Renal pelvis (tissue), 3 donors: Measurements from ENCODE around the gene PDCD11. TPM values are rescaled to one million over a fixed set of nuclear protein-coding genes. Genes with fewer than 3 reads are reported as not detected.

Experiments
- polyA plus RNA-seq, 3 donors: library from polyadenylated mRNA; unstranded; fragments of 120-200 nt; gene quantifications; one replicate each; pipeline ENCODE4 v1.2.1, GENCODE V29; 2013; ENCODE audit not compliant: insufficient read length in 3 of 3

The PDCD11 gene
- polyA plus RNA-seq, 3 donors: 35.9 to 44.9 (median 42.7) TPM

Other genes with a start within 250 kb of the PDCD11 start
- 100 to 1,000 TPM in 2 of 3 donors, 10 to 100 TPM in 1; 83.5 to 125 (median 112) TPM for gene NT5C2, start 203.4 kb upstream of the PDCD11 start, polyA plus RNA-seq
- gene RPEL1, start 150.7 kb upstream of the PDCD11 start, polyA plus RNA-seq: under 1 TPM in 2 of 3 donors, not detected in 1; 0.11 to 0.21 TPM
- gene INA, start 119.5 kb upstream of the PDCD11 start, polyA plus RNA-seq: 1 to 10 TPM in 1 of 3 donors, under 1 TPM in 2; 0.18 to 1.2 (median 0.31) TPM
- gene PCGF6, start 45.5 kb upstream of the PDCD11 start, polyA plus RNA-seq: 10 to 100 TPM; 11.8 to 13.6 (median 12.3) TPM
- 1 to 10 TPM; 6.9 to 8.1 (median 7.9) TPM for gene TAF5, start 28.6 kb upstream of the PDCD11 start, polyA plus RNA-seq
- 100 to 1,000 TPM; 196 to 243 (median 202) TPM for gene ATP5MK, start 151 bp upstream of the PDCD11 start, polyA plus RNA-seq
- gene CALHM2, start 55.7 kb downstream of the PDCD11 start, polyA plus RNA-seq: 10 to 100 TPM; 12.9 to 14.4 (median 14.3) TPM
- gene CALHM1, start 62.3 kb downstream of the PDCD11 start, polyA plus RNA-seq: under 1 TPM in 2 of 3 donors, not detected in 1; 0.06 to 0.14 TPM
- gene CALHM3, start 82.6 kb downstream of the PDCD11 start, polyA plus RNA-seq: not detected
- gene NEURL1, start 97.1 kb downstream of the PDCD11 start, polyA plus RNA-seq: 1 to 10 TPM; 1.9 to 2.3 (median 1.9) TPM